OCI-LY7 (cell line): ENCODE results near the gene LPP. TPM values are rescaled to one million over a fixed set of nuclear protein-coding genes. Genes with fewer than 3 reads are reported as not detected.

Experiments used
- BruUV-seq: library from RNA; stranded (reverse); fragments of 400-500 nt; replicated peaks from 2 replicates; lab custom pipeline; 2021; lab: Mats Ljungman, UMichigan
- CTCF ChIA-PET: fragments of 300-600 bp; sonication (Branson Sonifier 250); formaldehyde crosslinking; loops from one replicate; lab custom pipeline; 2022; ENCODE audit warnings: antibody characterized with exemption; ENCODE audit not compliant: unreplicated experiment; lab: Charles Lee
- POLR2A ChIA-PET: fragments of 300-600 bp; sonication (Branson Sonifier 250); formaldehyde crosslinking; loops from one replicate; lab custom pipeline; 2022; ENCODE audit warnings: antibody characterized with exemption; lab: Charles Lee
- DNase-seq: peaks from one replicate; pipeline ENCODE4 v3.0.0-alpha.2; 2015; ENCODE audit warnings: low spot score
- H2AFZ ChIP-seq: fragments of 200-600 bp; sonication (generic), shearing (Covaris generic); 2 replicates; pipeline ENCODE4 v1.6.1; 2014; ENCODE audit warnings: mild to moderate bottlenecking, antibody characterized with exemption, low read length, moderate library complexity
- H3K27ac ChIP-seq: fragments of 200-600 bp; sonication (generic); 2 replicates; pipeline ENCODE4 v1.5.1; 2014; ENCODE audit warnings: mixed run types, low read depth, mild to moderate bottlenecking, moderate library complexity, low read length, inconsistent platforms; ENCODE audit not compliant: poor library complexity, severe bottlenecking
- H3K36me3 ChIP-seq: fragments of 200-600 bp; sonication (generic); 2 replicates; pipeline ENCODE4 v1.6.1; 2014; ENCODE audit warnings: mild to moderate bottlenecking, antibody characterized with exemption, low read length, moderate library complexity, mixed read lengths; ENCODE audit not compliant: insufficient read depth
- H3K4me1 ChIP-seq: fragments of 200-600 bp; sonication (generic); 2 replicates; pipeline ENCODE4 v1.5.1; 2014; ENCODE audit warnings: mild to moderate bottlenecking, low read length; ENCODE audit not compliant: insufficient read depth, poor library complexity, severe bottlenecking
- H3K4me2 ChIP-seq: fragments of 200-600 bp; sonication (generic); 2 replicates; pipeline ENCODE4 v1.6.1; 2014; ENCODE audit warnings: mild to moderate bottlenecking, low read length
- H3K4me3 ChIP-seq: fragments of 200-600 bp; sonication (generic); 2 replicates; pipeline ENCODE4 v1.5.1; 2014; ENCODE audit warnings: mild to moderate bottlenecking, low read depth, low read length; ENCODE audit not compliant: poor library complexity, severe bottlenecking
- H3K79me2 ChIP-seq: fragments of 200-600 bp; sonication (generic); 2 replicates; pipeline ENCODE4 v1.6.1; 2016; ENCODE audit warnings: low read depth, mild to moderate bottlenecking, low read length, moderate library complexity, mixed read lengths; ENCODE audit not compliant: insufficient read depth
- H3K9me2 ChIP-seq: fragments of 200-600 bp; sonication (generic); 2 replicates; pipeline ENCODE4 v1.6.1; 2016; ENCODE audit warnings: mild to moderate bottlenecking, low read length, mixed read lengths; ENCODE audit not compliant: insufficient read depth
- H3K9me3 ChIP-seq: fragments of 200-600 bp; sonication (generic); 2 replicates; pipeline ENCODE4 v1.6.1; 2014; ENCODE audit warnings: mild to moderate bottlenecking, mixed run types, low read length, mixed read lengths
- H4K20me1 ChIP-seq: fragments of 200-600 bp; sonication (generic); 2 replicates; pipeline ENCODE4 v1.6.1; 2014; ENCODE audit warnings: mild to moderate bottlenecking, antibody characterized with exemption, low read length, moderate library complexity, mixed read lengths; ENCODE audit not compliant: insufficient read depth
- CTCF ChIP-seq: fragments of 200-600 bp; sonication (generic); conservative IDR thresholded peaks from 2 replicates; pipeline ENCODE4 v1.5.1; 2014; ENCODE audit warnings: mild to moderate bottlenecking, antibody characterized with exemption, low read length, moderate library complexity, mixed read lengths
- EZH2phosphoT487 ChIP-seq: fragments of 200-600 bp; sonication (generic); IDR thresholded peaks from 2 replicates; pipeline ENCODE4 v1.6.1; 2018; ENCODE audit warnings: low read depth, borderline replicate concordance, mild to moderate bottlenecking, mixed run types, antibody characterized with exemption, low read length, moderate library complexity, mixed read lengths
- intact Hi-C: fragments of 100-400 bp; cut with micrococcal nuclease; formaldehyde crosslinking; loops from one replicate; pipeline ENCODE4 v1.10.0; 2022; ENCODE audit not compliant: unreplicated experiment
- total RNA-seq, 2 experiments: library from RNA; depleted of rRNA in 1 of 2; stranded (reverse); fragments of >200 nt in 1 of 2; shearing (Covaris generic) in 1 of 2; gene quantifications; 2 replicates each; pipeline ENCODE4 v1.2.3, GENCODE V29; 2014 to 2022

Gene LPP
- total RNA-seq, 2 experiments from 2014 or later = 10.9 to 119 TPM

GRCh38 chr3:188267790-188268335 is 113.9 kb downstream of the LPP start:
- POLR2A ChIA-PET = interaction anchor here (0.6 to 1.6 kb wide), 4 partner anchors 12 to 589 kb away, joined by 3 to 9 read pairs (median 4); no protein-coding TSS in a partner anchor
- no peaks in the 10 kb centered on the region for H3K36me3 ChIP-seq
- H3K27ac ChIP-seq = no peak overlapping the region
- CTCF ChIA-PET = no interaction called here
- intact Hi-C loops = no loop called here
- H3K79me2 ChIP-seq = no peaks in the 10 kb centered on the region
- peaks cover 29% of the 10 kb centered on the region for H3K4me1 ChIP-seq
- H4K20me1 ChIP-seq = no peaks in the 10 kb centered on the region
- H3K9me2 ChIP-seq = no peaks in the 10 kb centered on the region
- no peak overlapping the region for H3K4me3 ChIP-seq
- DNase-seq = no peak
- H3K4me2 ChIP-seq = no peak overlapping the region
- no peak for TF ChIP-seq EZH2phosphoT487
- H2AFZ ChIP-seq = no peak overlapping the region
- no peaks in the 10 kb centered on the region for H3K9me3 ChIP-seq
- BruUV-seq = no TSS peak

- peaks cover 29% of the 10 kb centered on the region for H3K4me1 ChIP-seq
- no TSS peak for BruUV-seq
- no peak for DNase-seq
- CTCF ChIA-PET = no interaction called here
- H2AFZ ChIP-seq = no peak overlapping the region
- intact Hi-C loops = no loop called here
- no peak overlapping the region for H3K4me2 ChIP-seq
- H3K36me3 ChIP-seq = no peaks in the 10 kb centered on the region; the same call in 1 of the 2 replicates
- POLR2A ChIA-PET = interaction anchor here (0.5 to 1.6 kb wide), 6 partner anchors 16 to 588 kb away, joined by 3 to 9 read pairs (median 4); no protein-coding TSS in a partner anchor
- H3K27ac ChIP-seq = no peak overlapping the region
- no peaks in the 10 kb centered on the region for H3K9me2 ChIP-seq
- H3K4me3 ChIP-seq = no peak overlapping the region
- no peaks in the 10 kb centered on the region for H3K79me2 ChIP-seq
- TF ChIP-seq CTCF = no peak
- TF ChIP-seq EZH2phosphoT487 = no peak
- no peaks in the 10 kb centered on the region for H4K20me1 ChIP-seq
- H3K9me3 ChIP-seq = no peaks in the 10 kb centered on the region
Measured at GRCh38 chr3:188268336-188268735, 114.4 kb downstream of the LPP start.

DNA sequence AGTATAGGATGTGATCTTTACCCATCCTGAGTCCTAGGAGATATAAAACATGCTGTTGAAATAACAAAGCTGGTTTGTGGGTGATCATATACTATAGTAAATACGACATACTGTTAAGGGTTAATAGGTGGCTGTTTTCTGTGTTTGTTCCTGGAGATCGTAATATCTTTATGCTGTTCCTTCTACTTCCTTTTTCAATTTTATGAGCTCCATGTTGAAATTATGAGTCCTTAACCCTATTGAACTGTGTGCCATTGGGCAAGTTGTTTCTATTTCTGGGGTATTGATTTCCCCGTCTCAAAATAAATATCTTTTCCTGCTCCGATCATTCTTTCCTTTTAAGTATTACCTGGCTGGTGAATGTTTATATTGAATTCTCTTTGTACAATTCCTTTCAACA is 115.1 kb downstream of the LPP start:
- Histone ChIP-seq H3K9me2 (no peaks in the 10 kb centered on the region), H3K27ac (no peak overlapping the region), H3K4me3 (no peak overlapping the region), H2AFZ (no peak overlapping the region), H4K20me1 (no peaks in the 10 kb centered on the region), H3K4me2 (no peak overlapping the region), H3K36me3 (no peaks in the 10 kb centered on the region; the same call in 1 of the 2 replicates), H3K79me2 (no peaks in the 10 kb centered on the region), H3K4me1 (peaks cover 29% of the 10 kb centered on the region), H3K9me3 (no peaks in the 10 kb centered on the region)
- intact Hi-C loops = no loop called here
- POLR2A ChIA-PET = interaction anchor here (0.6 to 1.6 kb wide), 10 partner anchors 15 to 537 kb away, joined by 3 to 5 read pairs (median 3); no protein-coding TSS in a partner anchor
- TF ChIP-seq EZH2phosphoT487 (no peak), CTCF (no peak)
- no peak for DNase-seq
- CTCF ChIA-PET = no interaction called here
- BruUV-seq = no TSS peak
